Raji (cell line): ENCODE measurements around the gene TRIM34.
A peak's percentile ranks its signal among the peaks of the same experiment; 100 is the strongest.

Experiments used
- POLR2A ChIP-seq: IDR thresholded peaks from 2 replicates; pipeline ENCODE4 v1.6.1; 2011; ENCODE audit warnings: low read depth, low read length, control low read depth; ENCODE audit not compliant: insufficient read depth

The TRIM34 gene

GRCh38 chr11:5665051-5665570 is 40.3 kb downstream of the TRIM34 start:
- no peak for TF ChIP-seq POLR2A

- TF ChIP-seq POLR2A = no peak
Measured at GRCh38 chr11:5665746-5666401, 41.1 kb downstream of the TRIM34 start.

GRCh38 chr11:5666402-5666793 is 41.6 kb downstream of the TRIM34 start:
- no peak for TF ChIP-seq POLR2A

- no peak for TF ChIP-seq POLR2A
Measured at GRCh38 chr11:5671831-5672230, 47.0 kb downstream of the TRIM34 start.

GRCh38 chr11:5674391-5674790 is 49.6 kb downstream of the TRIM34 start:
- no peak for TF ChIP-seq POLR2A

DNA sequence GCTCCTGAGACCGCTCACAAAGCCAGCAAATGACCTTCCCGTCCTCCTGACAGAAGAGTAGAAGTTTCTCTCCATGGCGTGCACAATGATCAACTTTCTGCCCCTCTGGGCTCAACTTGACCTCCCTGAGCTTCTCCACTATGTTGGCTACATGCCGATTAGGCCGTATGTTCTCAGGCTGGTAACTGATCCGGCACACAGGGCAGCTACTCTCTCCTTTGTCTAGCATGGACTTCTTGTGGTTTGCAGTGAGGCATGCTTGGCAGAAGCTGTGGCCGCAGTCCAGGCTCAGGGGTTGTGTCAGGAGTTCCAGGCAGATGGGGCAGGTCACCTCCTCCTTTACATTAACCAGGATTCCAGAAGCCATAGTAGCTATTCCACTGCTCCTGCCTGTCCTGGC is 55.0 kb downstream of the TRIM34 start:
- TF ChIP-seq POLR2A = no peak

- TF ChIP-seq POLR2A = no peak
Measured at GRCh38 chr11:5684036-5684645, 59.3 kb downstream of the TRIM34 start.

GRCh38 chr11:5684646-5685362 is 60.0 kb downstream of the TRIM34 start, which contains the start of gene TRIM5:
TSS of gene TRIM5 (minus strand) at chr11:5685074. CDS start at chr11:5680177, 4,897 bp downstream.
- 0 out of 2 replicates have a peak, but pooled peaks have one; percentile 36 for TF ChIP-seq POLR2A

DNA sequence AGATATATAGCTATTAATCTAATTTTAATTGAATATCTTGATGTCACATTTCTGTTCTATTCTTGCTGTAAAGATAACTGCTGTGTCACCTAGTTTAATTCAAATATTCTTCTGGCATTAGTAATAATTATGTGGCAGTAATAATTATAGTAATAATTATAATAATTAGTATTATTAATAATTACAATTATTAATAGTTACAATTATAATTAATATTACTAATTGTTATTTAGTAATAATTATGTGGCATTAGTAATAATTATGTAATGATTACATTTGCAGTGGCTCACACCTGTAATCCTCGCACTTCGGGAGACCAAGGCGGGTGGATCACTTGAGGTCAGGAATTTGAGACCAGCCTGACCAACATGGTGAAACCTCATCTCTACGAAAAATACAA is 61.6 kb downstream of the TRIM34 start:
- TF ChIP-seq POLR2A = no peak

DNA sequence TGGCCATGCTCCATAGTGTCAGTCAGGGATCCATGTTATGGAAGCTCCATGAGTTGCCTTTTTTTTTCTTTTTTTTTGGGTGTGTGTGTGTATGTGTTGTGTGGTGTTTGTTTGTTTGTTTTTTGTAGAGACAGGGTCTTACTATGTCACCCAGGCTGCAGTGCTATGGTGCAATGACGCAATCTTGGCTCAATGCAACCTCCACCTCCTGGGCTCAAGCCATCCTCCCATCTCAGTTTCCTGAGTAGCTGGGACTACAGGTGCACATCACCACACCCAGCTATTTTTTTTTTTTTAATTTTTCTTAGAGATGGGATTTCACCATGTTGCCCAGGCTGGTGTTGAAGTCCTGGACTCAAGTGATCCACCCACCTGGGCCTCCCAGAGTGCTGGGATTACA is 63.7 kb downstream of the TRIM34 start:
- no peak for TF ChIP-seq POLR2A

GRCh38 chr11:5689551-5689983 is 64.8 kb downstream of the TRIM34 start, which contains the start of gene TRIM22:
TSS of gene TRIM22 (plus strand) at chr11:5689790. CDS start at chr11:5696233, 6,443 bp downstream.
- 0 out of 2 replicates have a peak, but pooled peaks have one; percentile 28 for TF ChIP-seq POLR2A

DNA sequence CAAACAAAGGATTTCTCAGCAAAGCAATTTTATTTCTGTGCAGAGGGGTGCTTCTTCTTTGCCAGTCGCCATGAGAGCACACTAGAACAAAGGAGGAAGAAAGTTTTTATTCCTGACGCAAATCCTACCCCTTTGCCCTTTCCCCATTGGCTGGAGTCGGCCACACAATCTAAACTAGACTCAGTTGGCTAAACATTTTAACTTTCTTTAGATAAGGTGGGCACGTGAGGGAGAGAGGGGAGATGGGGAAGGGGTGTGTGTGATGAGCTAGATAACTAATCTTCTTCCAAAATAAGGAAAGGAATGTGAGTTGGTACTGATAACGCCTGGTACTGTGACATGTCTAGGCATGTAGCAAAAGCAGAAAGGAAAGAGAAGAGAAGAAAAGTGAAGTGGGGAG is 65.4 kb downstream of the TRIM34 start:
- TF ChIP-seq POLR2A = no peak

DNA sequence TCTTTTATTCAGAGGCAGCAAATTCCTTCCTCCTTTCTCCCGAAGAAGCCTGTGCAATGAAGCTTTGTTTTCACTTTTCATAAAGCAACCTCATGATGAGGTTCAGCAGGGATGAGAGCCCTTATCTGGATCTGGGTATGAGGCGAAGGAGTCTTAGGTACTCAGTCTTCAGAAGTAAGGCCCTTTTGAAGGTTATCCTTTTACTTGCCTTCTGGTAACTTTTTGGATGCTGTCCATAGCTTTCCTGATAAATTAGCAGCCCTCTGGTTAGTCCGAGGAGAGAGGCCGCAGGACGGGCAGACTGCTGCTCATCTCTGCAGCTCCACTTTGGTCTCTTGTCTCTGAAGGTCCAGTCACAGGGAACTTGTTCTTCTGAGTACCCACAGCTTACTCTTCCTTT is 65.9 kb downstream of the TRIM34 start:
- TF ChIP-seq POLR2A = no peak

DNA sequence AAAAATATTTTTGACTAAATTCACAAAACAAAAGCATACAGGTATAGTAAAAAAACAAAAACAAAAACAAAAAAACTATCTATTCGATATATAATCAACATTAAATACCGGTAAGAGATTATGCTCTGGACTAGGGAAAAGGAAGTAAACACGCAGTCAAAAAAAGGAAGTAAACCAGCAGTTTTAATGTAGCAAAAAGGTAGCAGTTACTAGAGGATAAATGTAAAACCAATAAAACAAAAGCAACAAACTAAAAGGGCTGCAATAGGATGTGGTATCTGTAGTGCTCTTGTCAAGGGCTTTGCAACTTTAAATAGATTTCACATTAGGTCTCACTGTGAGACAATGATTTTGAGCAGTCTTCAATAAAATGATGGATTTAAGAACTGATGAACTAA is 67.2 kb downstream of the TRIM34 start:
- TF ChIP-seq POLR2A = no peak
